HG03103 (cell line): Measurements from ENCODE around the gene F11.
"Not testable (repeated sequence)": the region's sequence is repeated elsewhere in the genome, so short reads cannot be mapped to it uniquely, and the experiment has no call there.

Experiments used
- ATAC-seq: cut with Tn5 transposase; IDR thresholded peaks from one replicate; pipeline ENCODE4 v1.9.1; 2021; ENCODE audit warnings: low read depth; ENCODE audit not compliant: unreplicated experiment

The F11 gene

GRCh38 chr4:186265683-186266652 is at the start of gene F11:
TSS of gene F11 (plus strand) at chr4:186266189. CDS start at chr4:186267137, 948 bp downstream.
- no peak for ATAC-seq

GRCh38 chr4:186216465-186217024 is 49.4 kb upstream of the F11 start:
- ATAC-seq, result no peak

DNA sequence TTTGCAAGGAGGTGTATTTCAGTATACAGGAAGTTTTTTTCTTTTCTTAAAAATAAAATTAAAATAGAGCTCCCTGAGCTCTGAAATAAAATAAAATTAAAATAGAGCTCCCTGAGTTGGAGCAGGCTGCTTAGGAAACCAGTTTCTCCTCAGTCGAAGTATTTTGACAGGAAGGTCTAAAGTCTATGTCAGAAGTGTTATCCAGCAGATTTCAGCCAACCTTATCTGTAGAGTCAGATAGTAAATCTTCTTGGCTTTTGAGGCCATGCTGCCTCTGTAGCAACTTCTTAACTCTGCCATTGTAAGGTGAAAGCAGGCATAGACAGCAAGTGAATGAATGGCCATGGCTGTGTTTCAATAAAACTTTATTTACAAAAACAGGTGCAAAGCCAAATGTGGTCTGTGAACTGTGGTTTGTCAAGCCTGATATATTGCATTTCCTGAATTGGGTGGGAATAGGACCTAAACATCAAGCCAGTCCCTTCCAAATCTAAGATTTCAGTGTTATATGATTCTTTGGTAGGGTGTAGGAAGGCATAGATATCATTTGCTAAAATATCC is 48.2 kb upstream of the F11 start:
- ATAC-seq, result no peak

DNA sequence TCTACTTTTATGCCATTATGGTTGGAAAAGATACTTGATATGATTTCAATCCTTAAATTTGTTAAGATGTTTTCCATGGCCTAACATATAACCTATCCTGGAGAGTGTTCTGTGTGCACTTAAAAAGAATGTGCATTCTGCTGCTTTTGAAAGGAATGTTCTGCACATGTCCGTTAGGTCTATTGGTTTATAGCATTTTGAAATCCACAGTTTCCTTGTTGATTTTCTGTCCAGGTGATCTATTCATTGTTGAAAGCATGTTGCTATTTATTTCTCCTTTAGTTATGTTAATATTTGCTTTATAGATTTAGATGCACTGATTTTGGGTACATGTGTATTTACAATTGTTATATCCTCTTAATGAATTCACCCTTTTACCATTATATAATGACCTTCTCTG is 44.4 kb upstream of the F11 start:
- ATAC-seq, result no peak

DNA sequence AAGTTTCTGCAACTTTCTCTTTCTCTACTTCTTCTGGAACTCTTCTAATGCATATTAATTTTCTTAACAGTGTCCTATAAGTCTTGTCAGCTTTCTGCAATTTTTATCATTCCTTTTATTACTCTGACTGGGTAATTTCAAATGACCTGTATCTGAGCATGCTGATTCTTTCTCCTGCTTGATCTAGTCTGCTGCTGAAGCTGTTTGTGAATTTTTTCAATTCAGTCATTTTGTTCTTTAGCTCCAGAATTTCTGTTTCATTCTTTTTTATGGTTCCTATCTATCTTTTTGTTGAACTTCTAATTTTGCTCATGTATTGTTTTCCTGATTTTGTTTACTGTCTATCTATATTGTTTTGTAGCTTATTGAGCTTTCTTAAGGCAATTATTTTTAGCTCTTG is 40.1 kb upstream of the F11 start:
- ATAC-seq, result no peak

DNA sequence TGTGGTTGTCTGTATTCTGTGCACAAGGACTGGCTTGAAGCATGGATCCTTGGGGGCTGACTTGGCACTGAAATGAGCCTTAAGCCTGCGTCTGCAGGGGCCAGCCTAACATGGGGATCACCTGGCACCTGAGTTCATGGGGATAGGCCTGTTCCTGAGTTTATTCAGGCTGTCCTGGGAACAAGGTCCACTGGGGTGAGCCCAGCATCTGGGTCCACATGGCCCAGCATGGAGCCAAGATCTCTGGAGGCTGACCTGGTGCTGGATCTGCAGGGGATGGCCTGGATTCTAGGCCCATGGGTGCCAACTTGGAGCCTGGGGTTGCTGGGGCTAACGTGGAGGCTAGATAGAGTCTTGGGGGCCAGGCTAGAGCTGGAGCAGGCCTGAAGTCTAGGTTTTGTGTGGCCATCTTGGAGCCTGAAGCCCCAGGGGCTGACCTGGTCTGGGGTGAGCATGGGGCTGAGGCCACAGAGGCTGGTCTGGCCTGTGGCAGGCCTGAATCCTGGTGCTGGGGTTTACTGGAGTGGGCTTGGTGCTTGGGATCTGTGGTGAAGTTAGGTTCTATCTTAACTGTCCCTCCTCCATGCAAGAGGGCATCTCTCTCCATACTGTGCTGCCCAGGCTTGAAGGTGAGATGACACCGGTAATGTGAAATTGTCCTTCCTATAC is 39.3 kb upstream of the F11 start:
- no peak for ATAC-seq

- no peak for ATAC-seq
Measured at GRCh38 chr4:186227221-186227620, 38.8 kb upstream of the F11 start, which contains the start of gene KLKB1. TSS of gene KLKB1 (plus strand) at chr4:186227507. CDS start at chr4:186228196, 689 bp downstream.

GRCh38 chr4:186227744-186228513 is 38.1 kb upstream of the F11 start:
- no peak for ATAC-seq

GRCh38 chr4:186228514-186228894 is 37.5 kb upstream of the F11 start:
- no peak for ATAC-seq

DNA sequence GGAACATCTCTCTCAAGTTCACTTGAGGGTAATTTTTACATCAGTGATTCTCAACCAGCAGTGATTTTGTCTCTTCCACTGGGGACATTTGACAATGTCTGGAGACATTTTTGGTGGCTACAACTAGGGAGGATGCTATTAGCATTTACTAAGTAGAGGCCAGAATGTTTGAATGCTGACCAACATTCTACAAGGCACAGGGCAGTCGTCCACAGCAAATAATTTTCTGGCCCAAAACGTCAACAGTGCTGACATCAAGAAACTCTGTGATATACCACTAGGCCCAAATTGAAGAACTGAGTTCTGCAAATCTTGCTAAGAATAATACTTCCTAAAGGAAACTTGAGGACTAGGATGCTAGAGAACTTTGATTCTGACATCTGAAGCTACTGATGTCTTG is 31.6 kb upstream of the F11 start:
- no peak for ATAC-seq

DNA sequence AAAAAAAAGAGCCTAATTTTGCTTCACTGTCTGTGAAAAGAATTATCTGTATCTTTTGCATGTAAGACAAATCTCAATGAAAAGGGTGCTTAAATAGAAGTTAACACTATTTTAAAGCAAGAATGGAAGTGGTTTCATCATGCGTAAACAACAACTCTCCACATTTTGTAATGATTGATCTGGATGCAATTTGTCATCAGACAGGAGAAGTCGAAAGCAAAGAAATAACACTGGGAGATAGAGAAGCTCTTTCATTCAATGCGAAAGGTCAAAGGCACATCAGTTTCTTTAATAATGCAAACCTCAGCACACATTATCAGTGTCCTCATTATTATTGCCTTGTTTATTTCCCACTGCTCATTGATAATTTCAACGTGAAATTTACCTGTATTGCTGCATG is 29.9 kb upstream of the F11 start:
- no peak for ATAC-seq

GRCh38 chr4:186240452-186240847 is 25.5 kb upstream of the F11 start:
- ATAC-seq, result no peak

- ATAC-seq, result no peak
Measured at GRCh38 chr4:186240848-186241491, 25.0 kb upstream of the F11 start.

- no peak for ATAC-seq
Measured at GRCh38 chr4:186241616-186242015, 24.4 kb upstream of the F11 start.

DNA sequence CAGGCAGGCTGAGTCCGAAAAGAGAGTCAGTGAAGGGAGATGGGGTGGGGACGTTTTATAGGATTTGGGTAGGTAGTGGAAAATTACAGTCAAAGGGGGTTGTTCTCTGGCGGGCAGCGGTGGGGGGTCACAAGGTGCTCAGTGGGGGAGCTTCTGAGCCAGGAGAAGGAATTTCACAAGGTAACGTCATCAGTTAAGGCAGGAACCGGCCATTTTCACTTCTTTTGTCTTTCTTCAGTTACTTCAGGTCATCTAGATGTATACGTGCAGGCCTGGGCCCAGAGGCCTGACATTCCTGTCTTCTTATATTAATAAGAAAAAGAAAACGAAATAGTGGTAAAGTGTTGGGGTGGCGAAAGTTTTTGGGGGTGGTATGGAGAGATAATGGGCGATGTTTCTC is 24.0 kb upstream of the F11 start:
- not testable (repeated sequence) for ATAC-seq

DNA sequence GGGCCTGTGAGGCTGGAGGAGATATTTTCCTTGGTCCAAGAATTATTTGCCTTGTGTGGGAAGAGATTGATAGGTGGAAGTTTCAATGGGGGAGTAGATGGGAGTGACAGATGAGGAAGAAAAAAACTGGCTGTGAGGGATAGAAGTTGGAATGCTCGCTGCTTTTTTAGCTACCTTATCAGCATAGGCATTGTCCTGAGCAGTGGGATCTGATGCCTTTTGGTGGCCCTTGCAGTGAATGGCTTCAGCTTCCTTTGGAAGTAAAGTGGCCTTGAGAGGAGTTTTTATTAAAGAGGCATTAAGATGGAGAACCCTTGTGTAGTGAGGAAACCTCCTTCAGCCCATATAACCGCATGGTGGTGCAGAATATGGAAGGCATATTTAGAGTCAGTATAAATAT is 22.7 kb upstream of the F11 start:
- no peak for ATAC-seq

DNA sequence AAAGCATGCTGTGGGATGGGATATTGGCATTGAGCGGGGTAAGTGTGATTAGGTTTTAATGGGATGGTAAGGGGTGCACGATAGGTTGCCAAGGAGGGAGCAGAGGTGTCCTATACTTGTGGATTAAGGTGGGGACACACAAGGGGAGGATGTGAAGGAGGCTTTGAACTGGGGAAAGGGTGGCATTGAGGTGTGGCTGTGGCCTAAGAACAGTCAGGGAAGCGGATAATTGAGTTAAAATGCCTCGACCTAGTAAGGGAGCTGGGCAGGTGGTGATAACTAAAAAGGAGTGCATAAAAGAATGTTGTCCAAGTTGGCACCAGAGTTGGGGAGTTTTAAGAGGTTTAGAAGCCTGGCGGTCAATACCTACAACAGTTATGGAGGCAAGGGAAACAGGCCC is 21.2 kb upstream of the F11 start:
- no peak for ATAC-seq

DNA sequence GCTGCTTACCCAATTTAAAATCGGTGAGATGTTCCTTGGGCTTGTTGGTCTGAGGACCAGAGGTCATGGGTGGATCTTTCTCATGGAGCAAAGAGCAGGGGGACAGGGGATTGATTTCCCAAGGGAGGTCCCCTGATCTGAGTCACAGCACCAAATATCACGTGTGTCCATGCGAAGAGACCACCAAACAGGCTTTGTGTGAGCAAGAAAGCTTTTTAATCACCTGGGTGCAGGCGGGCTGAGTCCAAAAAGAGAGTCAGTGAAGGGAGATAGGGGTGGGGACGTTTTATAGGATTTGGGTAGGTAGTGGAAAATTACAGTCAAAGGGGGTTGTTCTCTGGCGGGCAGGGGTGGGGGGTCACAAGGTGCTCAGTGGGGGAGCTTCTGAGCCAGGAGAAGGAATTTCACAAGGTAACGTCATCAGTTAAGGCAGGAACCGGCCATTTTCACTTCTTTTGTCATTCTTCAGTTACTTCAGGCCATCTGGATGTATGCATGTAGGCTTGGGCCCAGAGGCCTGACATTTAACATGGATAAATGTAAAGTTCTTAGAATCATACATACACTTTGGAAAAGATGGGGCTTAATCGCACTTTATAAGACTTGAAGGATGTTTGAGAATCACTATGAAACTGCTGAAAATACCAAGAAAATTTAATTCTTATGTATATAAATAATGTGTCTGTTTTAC is 18.8 kb upstream of the F11 start:
- ATAC-seq, result not testable (repeated sequence)

DNA sequence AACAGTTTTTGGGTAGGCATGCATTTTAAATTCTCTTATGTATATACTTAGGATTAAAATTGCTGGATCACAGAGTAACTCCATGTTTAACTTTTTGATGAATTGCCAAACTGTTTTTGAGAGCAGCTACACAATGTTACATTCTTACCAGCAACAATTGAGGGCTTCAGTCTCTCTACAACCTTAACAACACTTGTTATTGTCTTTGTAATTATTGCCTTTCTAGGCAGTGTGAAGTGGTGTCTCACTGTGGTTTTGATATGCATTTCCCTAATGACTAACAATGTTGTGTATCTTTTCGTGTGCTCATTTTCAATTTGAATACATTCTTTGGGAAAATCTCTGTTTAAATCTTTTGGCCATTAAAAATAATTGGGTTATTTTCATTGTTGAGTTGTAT is 17.3 kb upstream of the F11 start:
- no peak for ATAC-seq
